Neuronal stem cell (in vitro differentiated cells): ENCODE measurements around the gene NECTIN4.

Source experiments
- DNase-seq: peaks from one replicate; pipeline ENCODE4 v3.0.0-alpha.2; 2013; ENCODE audit warnings: low spot score
- H2AFZ ChIP-seq: one replicate; pipeline ENCODE4 v1.6.1; 2013; ENCODE audit warnings: mild to moderate bottlenecking, low read length, inconsistent platforms
- H2AK5ac ChIP-seq: 2 replicates; pipeline ENCODE4 v1.6.1; 2013; ENCODE audit warnings: low read depth, mild to moderate bottlenecking, inconsistent platforms, low read length, moderate library complexity, mixed read lengths
- H2BK120ac ChIP-seq: 2 replicates; pipeline ENCODE4 v1.6.1; 2013; ENCODE audit warnings: low read depth, mild to moderate bottlenecking, inconsistent platforms, low read length, moderate library complexity, mixed read lengths
- H2BK12ac ChIP-seq: one replicate; pipeline ENCODE4 v1.6.1; 2013; ENCODE audit warnings: low read length, inconsistent platforms
- H2BK15ac ChIP-seq: 2 replicates; pipeline ENCODE4 v1.6.1; 2013; ENCODE audit warnings: mild to moderate bottlenecking, low read length, inconsistent platforms, mixed read lengths
- H2BK5ac ChIP-seq: one replicate; pipeline ENCODE4 v1.6.1; 2013; ENCODE audit warnings: inconsistent platforms, mild to moderate bottlenecking, low read length, moderate library complexity
- H3K14ac ChIP-seq: one replicate; pipeline ENCODE4 v1.6.1; 2013; ENCODE audit warnings: low read length, inconsistent platforms
- H3K18ac ChIP-seq: 2 replicates; pipeline ENCODE4 v1.6.1; 2013; ENCODE audit warnings: low read length, inconsistent platforms
- H3K23ac ChIP-seq: 2 replicates; pipeline ENCODE4 v1.6.1; 2013; ENCODE audit warnings: low read depth, mild to moderate bottlenecking, mixed read lengths, low read length, inconsistent platforms; ENCODE audit not compliant: poor library complexity
- H3K27ac ChIP-seq: replicated peaks from 3 replicates; pipeline ENCODE4 v1.5.1; 2013; ENCODE audit warnings: low read length, inconsistent platforms
- H3K27me3 ChIP-seq, 3 experiments: 2 replicates each; pipeline ENCODE4 v1.6.1; 2013; ENCODE audit warnings: low read length in 3 of 3, mild to moderate bottlenecking in 2 of 3, inconsistent platforms in 1 of 3, low read depth in 1 of 3, mixed read lengths in 1 of 3, moderate library complexity in 1 of 3; ENCODE audit not compliant: control insufficient read depth in 3 of 3, insufficient read depth in 3 of 3
- H3K36me3 ChIP-seq, 2 donors: replicated peaks in 1 of 2; 2 replicates each; pipeline ENCODE4 v1.6.1; 2013; ENCODE audit warnings: low read length in 2 of 2; ENCODE audit not compliant: control insufficient read depth in 2 of 2, insufficient read depth in 2 of 2
- H3K4ac ChIP-seq: 2 replicates; pipeline ENCODE4 v1.6.1; 2013; ENCODE audit warnings: inconsistent platforms, mild to moderate bottlenecking, low read length, moderate library complexity
- H3K4me1 ChIP-seq, 2 donors: 1 replicate in 1 of 2; 2 replicates in 1 of 2; pipeline ENCODE4 v1.6.1; 2013; ENCODE audit warnings: low read length in 2 of 2, low read depth in 1 of 2; ENCODE audit not compliant: control insufficient read depth in 2 of 2, insufficient read depth in 1 of 2
- H3K4me2 ChIP-seq: one replicate; pipeline ENCODE4 v1.6.1; 2013; ENCODE audit warnings: mild to moderate bottlenecking, low read length, inconsistent platforms; ENCODE audit not compliant: insufficient read depth, poor library complexity, severe bottlenecking
- H3K4me3 ChIP-seq, 2 donors: 2 replicates each; pipeline ENCODE4 v1.5.1; 2013; ENCODE audit warnings: low read length in 2 of 2, mild to moderate bottlenecking in 2 of 2, inconsistent platforms in 1 of 2, moderate library complexity in 1 of 2
- H3K79me1 ChIP-seq: one replicate; pipeline ENCODE4 v1.6.1; 2013; ENCODE audit warnings: low read depth, mild to moderate bottlenecking, inconsistent platforms, low read length, moderate library complexity
- H3K9ac ChIP-seq: one replicate; pipeline ENCODE4 v1.6.1; 2013; ENCODE audit warnings: mild to moderate bottlenecking, low read depth, low read length, inconsistent platforms; ENCODE audit not compliant: poor library complexity
- H3K9me3 ChIP-seq, 2 donors: replicated peaks in 1 of 2; 2 replicates each; pipeline versions ENCODE3 to v1.6.1; 2013; ENCODE audit warnings: low read length in 2 of 2, mild to moderate bottlenecking in 2 of 2, inconsistent platforms in 1 of 2, low read depth in 1 of 2, mixed read lengths in 1 of 2, moderate library complexity in 1 of 2; ENCODE audit not compliant: control insufficient read depth in 2 of 2, insufficient read depth in 1 of 2
- H4K8ac ChIP-seq: one replicate; pipeline ENCODE4 v1.6.1; 2013; ENCODE audit warnings: low read depth, mild to moderate bottlenecking, inconsistent platforms, low read length, moderate library complexity
- H4K91ac ChIP-seq: one replicate; pipeline ENCODE4 v1.6.1; 2013; ENCODE audit warnings: low read length, low read depth, mild to moderate bottlenecking, inconsistent platforms; ENCODE audit not compliant: poor library complexity
- WGBS, 2 donors: extraction: QIAGEN DNeasy Blood & Tissue Kit; methylation state at CpG; one replicate each; pipeline ENCODE4 v1.1.7; 2013; ENCODE audit warnings: missing lambda C conversion rate in 2 of 2, mixed read lengths in 1 of 2; ENCODE audit not compliant: insufficient read length in 2 of 2, insufficient replicate concordance in 1 of 2; ENCODE audit errors: extremely low coverage in 2 of 2; 5-methylcytosine and 5-hydroxymethylcytosine counted together

NECTIN4 gene

DNA sequence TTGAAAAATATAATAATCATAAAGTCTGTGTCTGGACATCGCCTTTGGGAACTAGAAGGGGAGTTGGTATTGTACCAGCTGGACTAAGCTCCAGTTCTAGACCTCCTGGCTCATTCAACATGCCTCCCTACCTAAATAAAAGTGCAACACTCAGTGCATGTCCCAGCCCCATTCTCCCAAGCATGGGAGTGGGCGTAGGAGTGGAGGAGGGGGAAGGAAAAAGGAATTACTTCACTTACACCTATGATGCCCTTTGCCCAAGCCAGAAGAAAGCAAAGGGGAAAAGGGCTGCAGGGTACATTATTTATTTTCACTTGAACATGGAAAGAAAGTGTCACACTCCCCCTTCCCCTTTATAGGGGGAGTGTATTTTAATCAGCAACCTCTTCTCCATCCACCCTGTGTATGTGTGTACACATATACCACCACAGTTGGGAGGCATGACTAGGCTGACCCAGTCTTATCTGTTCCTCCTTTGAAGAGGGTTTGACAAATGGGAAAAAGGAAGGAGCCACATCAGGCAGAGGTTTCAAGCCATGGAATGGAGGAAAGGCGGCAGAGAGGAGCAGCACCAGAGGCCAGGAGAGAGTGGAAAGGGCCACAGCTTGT, 31.8 kb upstream of the NECTIN4 start:
- Histone ChIP-seq H3K36me3 (peaks cover 48 to 77% of the 10 kb centered on the region in 2 donors), H4K91ac (no peak overlapping the region), H2BK5ac (no peak overlapping the region), H3K4me3 (no peak overlapping the region), H3K18ac (no peak overlapping the region), H2BK12ac (no peak overlapping the region), H3K9me3 (no peaks in the 10 kb centered on the region), H3K23ac (no peak overlapping the region), H2BK120ac (no peak overlapping the region), H3K4ac (no peak overlapping the region), H2BK15ac (no peak overlapping the region), H3K79me1 (peaks cover 6% of the 10 kb centered on the region), H3K9ac (no peak overlapping the region), H4K8ac (no peak overlapping the region), H2AK5ac (no peak overlapping the region), H3K27me3 (no peaks in the 10 kb centered on the region), H3K4me1 (peaks cover 4 to 14% of the 10 kb centered on the region in 2 donors), H3K27ac (no peak overlapping the region), H2AFZ (no peak overlapping the region), H3K14ac (no peak overlapping the region), H3K4me2 (no peak overlapping the region)
- WGBS, 2 donors, result no CpG with 5 or more reads among the region's 3 CpGs
- DNase-seq, result no peak

DNA sequence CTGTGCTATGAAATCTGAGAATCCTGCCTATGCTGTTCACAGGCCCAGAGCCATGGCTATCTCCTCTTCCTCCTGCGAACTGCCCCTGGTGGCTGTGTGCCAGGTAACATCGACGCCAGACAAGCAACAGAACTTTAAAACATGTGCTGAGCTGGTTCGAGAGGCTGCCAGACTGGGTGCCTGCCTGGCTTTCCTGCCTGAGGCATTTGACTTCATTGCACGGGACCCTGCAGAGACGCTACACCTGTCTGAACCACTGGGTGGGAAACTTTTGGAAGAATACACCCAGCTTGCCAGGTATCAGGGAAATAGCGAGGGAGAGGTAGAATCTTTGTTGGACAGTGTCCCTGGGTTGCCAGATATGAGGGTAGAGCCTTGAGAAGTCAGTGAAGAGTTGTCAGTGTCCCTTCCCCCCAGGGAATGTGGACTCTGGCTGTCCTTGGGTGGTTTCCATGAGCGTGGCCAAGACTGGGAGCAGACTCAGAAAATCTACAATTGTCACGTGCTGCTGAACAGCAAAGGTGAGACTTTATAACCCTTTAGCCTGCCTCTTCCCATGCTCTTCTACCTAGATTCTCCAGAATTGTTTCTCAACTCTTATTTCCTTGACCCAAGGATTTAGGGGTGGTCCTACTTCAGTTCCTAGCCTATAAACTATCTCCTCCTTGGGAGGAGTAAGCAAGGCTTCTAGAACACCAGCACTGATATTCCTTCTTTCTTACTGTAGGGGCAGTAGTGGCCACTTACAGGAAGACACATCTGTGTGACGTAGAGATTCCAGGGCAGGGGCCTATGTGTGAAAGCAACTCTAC, 29.9 kb upstream of the NECTIN4 start:
- no peak overlapping the region for H3K18ac ChIP-seq
- H3K9ac ChIP-seq, result no peak overlapping the region
- no peak overlapping the region for H2BK120ac ChIP-seq
- H3K27ac ChIP-seq, result no peak overlapping the region
- peak overlapping the region in 1 of 2 donors; percentile 80 for H3K4me3 ChIP-seq
- no peak overlapping the region for H3K23ac ChIP-seq
- WGBS, 2 donors, result no CpG with 5 or more reads among the region's 10 CpGs
- H2BK15ac ChIP-seq, result no peak overlapping the region
- H2AFZ ChIP-seq, result no peak overlapping the region
- peaks cover 44 to 73% of the 10 kb centered on the region in 2 donors for H3K36me3 ChIP-seq
- H3K79me1 ChIP-seq, result peaks cover 6% of the 10 kb centered on the region
- H3K9me3 ChIP-seq, result no peaks in the 10 kb centered on the region
- H3K4me1 ChIP-seq, result peaks cover 4 to 14% of the 10 kb centered on the region in 2 donors
- H3K4me2 ChIP-seq, result peak overlapping the region; percentile 74
- no peak overlapping the region for H2BK5ac ChIP-seq
- H2BK12ac ChIP-seq, result no peak overlapping the region
- H2AK5ac ChIP-seq, result no peak overlapping the region
- H3K4ac ChIP-seq, result no peak overlapping the region
- DNase-seq, result no peak
- H4K91ac ChIP-seq, result no peak overlapping the region
- no peaks in the 10 kb centered on the region for H3K27me3 ChIP-seq
- H3K14ac ChIP-seq, result no peak overlapping the region
- no peak overlapping the region for H4K8ac ChIP-seq

DNA sequence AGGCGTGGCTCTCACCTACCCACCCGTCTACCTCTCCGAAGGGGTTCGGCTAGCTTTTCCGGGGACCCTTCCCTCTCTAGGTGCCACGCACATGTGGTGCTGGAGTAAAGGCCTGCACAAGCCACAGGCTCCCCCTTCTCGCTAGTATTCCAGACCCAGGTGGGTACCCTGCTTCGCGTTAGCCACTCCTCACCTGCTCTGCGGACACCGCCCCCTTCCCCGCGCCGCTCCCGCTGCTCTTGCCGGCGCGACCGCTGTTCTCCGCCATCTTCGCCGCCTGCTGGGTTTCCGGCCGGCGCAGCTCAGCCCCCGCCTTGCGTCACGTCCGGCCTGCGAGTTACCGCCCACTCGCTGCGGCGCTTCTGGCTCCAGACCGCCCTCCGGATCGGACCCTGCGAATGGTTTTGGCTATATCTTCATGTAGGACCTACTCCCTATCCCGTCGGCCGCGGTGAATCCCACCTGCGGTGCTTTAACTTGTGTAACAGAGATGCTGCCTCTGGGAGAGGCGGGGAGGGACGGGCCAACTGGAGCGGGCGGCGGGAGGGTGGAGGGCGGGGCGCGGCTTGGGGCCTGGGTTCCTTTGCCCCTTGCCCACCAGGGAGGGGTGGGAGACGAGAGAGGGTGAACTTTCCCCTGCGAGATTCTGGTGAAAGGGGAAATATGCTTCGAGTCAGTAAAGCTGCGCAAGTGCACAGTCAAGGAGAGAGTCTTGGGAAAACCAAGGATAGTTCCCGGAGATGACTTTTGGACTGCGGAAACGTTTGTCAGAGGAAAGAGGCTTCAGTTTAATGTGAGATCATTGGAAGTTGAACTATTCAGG, 28.6 kb upstream of the NECTIN4 start, which contains the start of the genes NIT1 and PFDN2:
Gene NIT1 (plus strand): TSS at position 347 of the 823 bp plus-strand sequence. CDS start 72 bp downstream, at position 419.
Gene PFDN2 (minus strand): TSS at position 279 of the 823 bp plus-strand sequence. CDS start 11 bp downstream, at position 268.
- Histone ChIP-seq H2AFZ (peak within 1 kb of the TSS; percentile 86), H2BK5ac (peak within 1 kb of the TSS; percentile 57), H2BK15ac (peak within 1 kb of the TSS; percentile 50), H4K8ac (no peak within 1 kb of the TSS), H4K91ac (no peak within 1 kb of the TSS), H3K27ac (peak within 1 kb of the TSS; percentile 82), H3K9ac (peak within 1 kb of the TSS; percentile 96), H2AK5ac (peak within 1 kb of the TSS; percentile 76), H3K4ac (no peak within 1 kb of the TSS), H3K4me2 (peak within 1 kb of the TSS; percentile 79), H3K14ac (no peak within 1 kb of the TSS), H3K4me1 (peaks cover 4 to 14% of the 10 kb centered on the region in 2 donors), H3K27me3 (no peaks in the 10 kb centered on the region), H3K9me3 (no peaks in the 10 kb centered on the region), H3K23ac (peak within 1 kb of the TSS; percentile 66), H2BK120ac (no peak within 1 kb of the TSS), H3K36me3 (peaks cover 35 to 68% of the 10 kb centered on the region in 2 donors), H2BK12ac (no peak within 1 kb of the TSS), H3K79me1 (peaks cover 6% of the 10 kb centered on the region), H3K18ac (peak within 1 kb of the TSS; percentile 88), H3K4me3 (peak within 1 kb of the TSS; percentile 80 to 93)
- peak; percentile 76 for DNase-seq
- WGBS, 2 donors, result no CpG with 5 or more reads among the region's 58 CpGs
